Ishikawa (cell line): Measurements from ENCODE around the gene SMCHD1.

Source experiments
- CEBPB ChIP-seq: IDR thresholded peaks from 2 replicates; pipeline ENCODE4 v1.6.1; 2012
- CREB1 ChIP-seq: IDR thresholded peaks from 2 replicates; pipeline ENCODE4 v1.6.1; 2012; ENCODE audit warnings: low read depth
- EGR1 ChIP-seq: IDR thresholded peaks from 2 replicates; pipeline ENCODE4 v1.6.1; 2012
- EP300 ChIP-seq: IDR thresholded peaks from 2 replicates; pipeline ENCODE4 v1.6.1; 2012; ENCODE audit warnings: borderline replicate concordance
- MAX ChIP-seq: IDR thresholded peaks from 2 replicates; pipeline ENCODE4 v1.6.1; 2012
- NFIC ChIP-seq: IDR thresholded peaks from 2 replicates; pipeline ENCODE4 v1.6.1; 2012
- RAD21 ChIP-seq: IDR thresholded peaks from 2 replicates; pipeline ENCODE4 v1.6.1; 2012; ENCODE audit warnings: low read depth
- REST ChIP-seq: IDR thresholded peaks from 2 replicates; pipeline ENCODE4 v1.6.1; 2012; ENCODE audit warnings: low read depth, mild to moderate bottlenecking
- TAF1 ChIP-seq: IDR thresholded peaks from 2 replicates; pipeline ENCODE4 v1.6.1; 2012; ENCODE audit warnings: low read depth, mild to moderate bottlenecking
- TEAD4 ChIP-seq: IDR thresholded peaks from 2 replicates; pipeline ENCODE4 v1.6.1; 2012
- YY1 ChIP-seq: IDR thresholded peaks from 2 replicates; pipeline ENCODE4 v1.6.1; 2012; ENCODE audit warnings: low read depth
- ZBTB7A ChIP-seq: IDR thresholded peaks from 2 replicates; pipeline ENCODE4 v1.6.1; 2012; ENCODE audit warnings: low read depth

GRCh38 chr18:2746274-2746673 lies 90.7 kb downstream of the SMCHD1 start:
- TF ChIP-seq EP300 (no peak), EGR1 (no peak), TEAD4 (no peak), REST (no peak), YY1 (no peak), NFIC (no peak), TAF1 (no peak), ZBTB7A (no peak), RAD21 (no peak), CEBPB (no peak), MAX (no peak), CREB1 (no peak)
